T follicular helper cell (primary cell): ENCODE measurements around the gene VCX2.
"Not testable (repeated sequence)": the region's sequence is repeated elsewhere in the genome, so short reads cannot be mapped to it uniquely, and the experiment has no call there.

Source experiments
- DNase-seq: peaks from one replicate; pipeline ENCODE4 v3.0.0-alpha.2; 2020; ENCODE audit warnings: low read depth

Gene VCX2

DNA sequence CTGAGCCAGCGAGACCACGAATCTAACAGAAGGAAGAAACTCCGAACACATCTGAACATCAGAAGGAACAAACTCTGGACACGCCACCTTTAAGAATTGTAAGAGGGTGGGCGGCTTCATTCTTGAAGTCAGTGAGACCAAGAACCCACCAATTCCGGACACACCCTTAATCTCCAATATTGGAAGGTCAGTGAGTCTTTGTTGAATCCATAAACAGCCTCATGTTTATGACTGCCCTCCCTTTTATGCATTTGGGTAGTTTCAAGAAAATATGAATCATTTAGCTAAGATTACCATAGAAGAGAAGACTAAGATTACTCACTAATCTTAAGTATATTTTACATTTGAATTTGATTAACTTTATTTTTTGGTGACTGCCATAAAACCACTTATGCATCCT, 48.5 kb downstream of the VCX2 start:
- no peak for DNase-seq

DNA sequence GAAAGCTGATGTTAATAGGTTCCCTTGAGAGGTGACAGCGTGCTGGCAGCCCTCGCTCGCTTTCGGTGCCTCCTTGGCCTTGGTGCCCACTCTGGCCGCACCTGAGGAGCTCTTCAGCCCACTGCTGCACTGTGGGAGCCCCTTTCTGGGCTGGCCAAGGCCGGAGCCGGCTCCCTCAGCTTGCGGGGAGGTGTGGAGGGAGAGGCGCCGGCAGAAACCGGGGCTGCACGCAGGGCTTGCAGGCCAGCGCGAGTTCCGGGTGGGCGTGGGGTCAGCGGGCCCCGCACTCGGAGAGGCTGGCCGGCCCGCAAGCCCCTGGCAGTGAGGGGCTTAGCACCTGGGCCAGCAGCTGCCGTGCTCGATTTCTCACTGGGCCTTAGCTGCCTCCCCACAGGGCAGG, 49.7 kb downstream of the VCX2 start:
- not testable (repeated sequence) for DNase-seq
